Endothelial cell of hepatic sinusoid (primary cell): ENCODE measurements around the gene EPHA6.

ENCODE experiments used
- in situ Hi-C: cut with HindIII; loops from 2 replicates; pipeline ENCODE4 v1.10.0; 2017; ENCODE audit warnings: low sequenced_read_pairs

Gene EPHA6

DNA sequence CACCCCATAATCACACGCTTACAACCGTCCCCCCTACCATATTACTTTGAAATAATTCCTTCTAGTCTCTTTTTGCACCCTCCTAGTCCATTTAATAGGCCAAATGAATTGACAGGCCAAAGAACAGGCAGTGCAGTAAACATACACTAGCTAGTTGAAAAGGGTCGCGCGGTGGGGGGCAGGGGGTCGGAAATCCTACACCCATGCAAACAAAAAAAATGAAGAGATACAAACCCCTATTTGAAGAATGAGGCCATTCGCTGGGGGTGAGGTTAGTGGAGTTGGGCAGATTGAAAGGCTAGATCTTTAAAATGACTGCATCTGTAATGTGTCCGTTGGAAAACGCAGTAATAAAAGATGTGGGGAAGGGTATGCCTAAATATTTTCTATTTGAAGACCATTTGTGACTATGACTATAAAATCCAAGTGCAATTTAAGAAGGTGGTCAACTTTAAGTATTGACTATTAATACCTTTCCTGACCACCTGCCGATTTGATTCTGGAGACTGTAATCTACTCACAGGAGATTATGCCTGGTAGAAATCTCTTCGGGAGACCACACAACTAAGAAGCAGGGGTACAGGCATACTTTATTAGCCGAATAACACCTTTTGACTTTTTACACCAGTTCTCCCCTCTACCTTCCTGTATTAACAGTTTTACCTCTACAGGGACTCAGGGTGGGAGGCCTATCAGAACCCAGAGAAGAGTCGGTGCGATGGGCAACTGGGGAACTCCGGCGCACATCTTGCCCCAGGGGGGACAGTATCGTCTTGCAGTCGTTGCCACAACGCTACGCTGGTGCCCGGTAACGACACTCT is 949.4 kb downstream of the EPHA6 start:
- in situ Hi-C loops, result no loop called here

DNA sequence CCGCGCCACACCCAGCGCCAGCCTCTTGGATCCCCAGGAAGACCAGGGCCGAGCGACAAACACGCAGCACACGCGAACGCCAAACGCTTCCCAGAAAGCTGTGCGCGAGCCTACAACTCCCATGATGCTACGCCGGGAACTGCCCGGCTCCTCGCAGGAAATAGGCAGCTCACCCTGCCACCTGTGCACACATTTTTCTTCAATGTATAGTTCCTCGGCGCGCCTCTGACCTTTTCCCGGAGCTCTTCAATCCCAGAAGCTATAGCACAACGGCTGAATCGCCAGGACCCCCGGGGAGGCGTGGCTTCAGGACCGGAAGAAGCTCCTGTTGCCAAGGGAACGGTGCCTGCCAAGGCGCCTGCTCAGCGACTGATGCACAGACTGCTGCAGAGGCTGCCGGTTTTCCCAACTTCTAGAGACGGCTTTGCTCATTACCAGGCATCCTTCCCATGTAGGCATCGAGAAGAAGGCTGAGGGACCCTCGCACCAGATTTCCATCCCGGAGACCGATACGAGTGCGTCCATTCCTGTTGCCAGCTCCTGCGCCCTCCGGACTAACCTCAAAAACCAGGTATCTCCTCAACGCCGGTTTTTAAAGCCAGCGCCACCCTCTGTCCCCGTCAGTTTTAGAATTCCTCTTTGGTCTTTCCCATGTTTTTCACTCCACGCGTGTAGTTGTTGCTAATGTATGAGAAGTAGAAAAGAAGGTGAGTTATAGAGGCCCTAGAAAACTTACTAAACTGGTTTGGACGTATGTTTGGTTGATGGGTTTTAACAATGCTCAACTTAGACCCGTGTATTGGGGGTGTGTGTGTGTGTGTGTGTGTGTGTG is 950.2 kb downstream of the EPHA6 start, which contains the start of gene ARL6:
Gene ARL6, plus strand, starts transcription at position 352 of the 832 bp plus-strand sequence. CDS start 3,350 bp downstream, outside the sequence.
- in situ Hi-C loops, result no loop called here

DNA sequence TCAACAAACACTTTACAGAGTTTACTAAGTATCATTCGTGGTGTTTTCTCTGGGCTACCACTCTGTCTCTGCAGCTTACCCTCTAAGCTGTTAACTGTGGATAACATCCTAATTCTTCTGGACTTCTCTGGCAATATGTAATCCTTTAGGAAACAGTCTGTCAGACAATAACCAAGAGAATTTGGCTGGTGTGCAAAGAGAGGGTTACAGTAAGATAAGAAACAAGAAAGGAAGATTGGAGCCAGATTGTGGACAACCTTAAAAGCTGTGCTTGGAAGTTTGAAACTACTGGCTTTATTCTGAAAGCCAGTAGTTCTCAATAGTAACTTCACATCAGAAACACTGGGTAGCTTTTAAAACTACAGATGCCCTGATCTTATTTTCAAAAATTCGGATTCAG is 950.9 kb downstream of the EPHA6 start:
- in situ Hi-C loops, result no loop called here

DNA sequence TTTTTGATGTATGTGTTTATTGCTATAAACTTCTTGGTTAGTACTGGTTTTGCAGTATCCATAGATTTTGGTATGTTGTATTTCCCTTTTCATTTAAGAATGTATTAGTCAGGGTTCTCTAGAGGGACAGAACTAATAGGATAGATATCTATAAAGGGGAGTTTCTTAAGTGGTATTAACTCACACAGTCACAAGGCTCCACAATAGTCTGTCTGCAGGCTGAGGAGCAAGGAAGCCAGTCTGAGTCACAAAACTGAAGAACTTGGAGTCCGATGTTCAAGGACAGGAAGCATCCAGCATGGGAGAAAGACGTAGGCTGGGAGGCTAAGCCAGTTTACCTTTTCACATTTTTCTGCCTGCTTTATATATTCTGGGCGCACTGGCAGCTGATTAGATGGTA is 958.5 kb downstream of the EPHA6 start:
- in situ Hi-C loops, result no loop called here

DNA sequence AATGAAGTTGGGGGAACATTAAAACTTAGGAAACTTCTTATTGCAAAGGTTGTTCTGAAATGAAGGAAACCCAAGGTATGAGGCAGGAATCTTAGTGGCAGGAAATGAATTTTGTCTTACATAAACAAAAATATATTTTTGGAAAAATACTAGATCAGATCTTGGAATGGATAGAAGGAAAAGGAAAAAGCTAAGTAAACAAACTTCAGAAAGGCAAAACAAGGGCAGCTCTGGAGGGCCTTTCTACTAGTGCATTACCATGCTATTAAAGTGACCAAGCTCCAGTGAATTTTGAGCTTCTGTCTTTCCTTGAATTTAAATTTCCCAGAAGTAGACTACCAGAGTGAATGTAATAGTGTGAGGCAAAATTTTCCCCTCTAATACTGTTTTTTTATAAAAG is 963.8 kb downstream of the EPHA6 start:
- in situ Hi-C loops, result no loop called here

DNA sequence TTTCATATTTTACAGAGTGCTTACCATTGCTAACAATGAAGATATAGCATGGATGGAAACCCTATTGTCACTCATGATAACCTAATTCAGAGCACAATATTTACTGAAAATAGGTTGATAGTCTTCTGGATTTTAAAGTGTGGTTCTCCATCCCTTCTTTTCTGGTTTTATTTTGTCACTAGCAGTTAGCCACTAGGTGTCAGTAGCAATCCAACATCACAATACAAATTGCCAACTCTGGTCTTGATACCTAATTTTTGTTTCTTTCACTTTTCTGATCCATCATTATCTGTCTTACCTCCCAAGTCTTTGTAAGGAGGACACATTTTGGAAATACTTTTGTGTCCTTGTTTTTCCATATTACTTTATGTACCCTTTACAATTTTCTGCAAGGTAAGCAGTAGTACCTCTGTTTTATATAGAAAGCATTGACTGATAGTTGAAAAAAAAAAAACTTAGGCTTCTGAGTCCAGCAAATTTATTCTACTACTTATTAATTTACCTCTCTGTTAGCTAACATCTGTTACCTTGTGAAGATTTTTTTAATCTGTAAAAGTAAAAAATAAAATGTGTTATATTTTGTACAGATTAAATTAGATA is 979.1 kb downstream of the EPHA6 start:
- in situ Hi-C loops, result no loop called here

DNA sequence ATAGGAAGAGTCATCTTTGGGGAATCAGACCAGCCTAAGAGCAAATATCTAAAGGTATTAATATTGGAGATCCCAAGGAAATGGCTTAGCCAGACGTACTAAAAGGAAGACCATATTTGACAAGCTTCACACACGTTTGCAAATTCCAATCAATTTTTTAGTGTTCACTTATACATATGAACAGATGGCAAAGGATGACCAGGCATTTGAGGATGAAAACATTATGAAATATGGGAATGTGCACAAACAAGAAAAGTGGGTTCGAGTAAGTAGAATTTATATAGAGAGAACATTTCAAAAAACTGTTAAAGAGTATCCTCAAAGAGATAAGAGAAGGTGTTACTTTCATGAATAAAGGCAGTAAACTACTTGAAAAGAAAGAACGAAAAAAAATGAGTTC is 981.6 kb downstream of the EPHA6 start:
- in situ Hi-C loops, result no loop called here
